Fibroblast of lung (primary cell): ENCODE results near the gene RASSF8. TPM values are rescaled to one million over a fixed set of nuclear protein-coding genes. Genes with fewer than 3 reads are reported as not detected.

ENCODE experiments used
- DNase-seq, 2 donors: peaks; one replicate each; pipeline versions ENCODE4 v3.0.0 to v3.0.0-alpha.2; 2010; ENCODE audit warnings: low read depth in 2 of 2
- H2AFZ ChIP-seq: 2 replicates; pipeline ENCODE4 v1.5.1; 2012; ENCODE audit warnings: low read length, control low read depth, inconsistent platforms
- H3K27ac ChIP-seq: 2 replicates; pipeline ENCODE4 v1.5.1; 2011; ENCODE audit warnings: low read length, control low read depth; ENCODE audit not compliant: insufficient read depth
- H3K27me3 ChIP-seq: 2 replicates; pipeline ENCODE4 v1.5.1; 2011; ENCODE audit warnings: mild to moderate bottlenecking, low read length; ENCODE audit not compliant: control insufficient read depth, insufficient read depth
- H3K36me3 ChIP-seq: 2 replicates; pipeline ENCODE4 v1.5.1; 2011; ENCODE audit warnings: low read length; ENCODE audit not compliant: control insufficient read depth, insufficient read depth
- H3K4me1 ChIP-seq: 2 replicates; pipeline ENCODE4 v1.5.1; 2011; ENCODE audit warnings: low read length; ENCODE audit not compliant: control insufficient read depth, insufficient read depth; ENCODE audit errors: extremely low read depth
- H3K4me2 ChIP-seq: 2 replicates; pipeline ENCODE4 v1.5.1; 2011; ENCODE audit warnings: low read length, control low read depth; ENCODE audit not compliant: insufficient read depth; ENCODE audit errors: extremely low read depth
- H3K4me3 ChIP-seq, 4 experiments: fragments of 200-600 bp in 1 of 4; sonication (generic) in 1 of 4; replicated peaks in 1 of 4; 2 replicates each; pipeline ENCODE4 v1.5.1; 2011 to 2016; ENCODE audit warnings: low read length in 4 of 4, low read depth in 3 of 4, mild to moderate bottlenecking in 3 of 4, control low read depth in 2 of 4, inconsistent platforms in 1 of 4, mixed read lengths in 1 of 4; ENCODE audit not compliant: insufficient read depth in 1 of 4; ENCODE audit errors: control extremely low read depth in 1 of 4
- H3K79me2 ChIP-seq: 2 replicates; pipeline ENCODE4 v1.5.1; 2012; ENCODE audit warnings: mild to moderate bottlenecking, low read length, inconsistent platforms; ENCODE audit not compliant: control insufficient read depth, insufficient read depth
- H3K9ac ChIP-seq: 2 replicates; pipeline ENCODE4 v1.5.1; 2011; ENCODE audit warnings: mild to moderate bottlenecking, low read length, control low read depth; ENCODE audit not compliant: insufficient read depth
- H3K9me3 ChIP-seq: 2 replicates; pipeline ENCODE4 v1.5.1; 2012; ENCODE audit warnings: low read depth, low read length; ENCODE audit not compliant: control insufficient read depth, insufficient read depth
- H4K20me1 ChIP-seq: 2 replicates; pipeline ENCODE4 v1.5.1; 2011; ENCODE audit warnings: low read length; ENCODE audit not compliant: control insufficient read depth, insufficient read depth; ENCODE audit errors: extremely low read depth
- EZH2 ChIP-seq: IDR thresholded peaks from 2 replicates; pipeline ENCODE4 v1.5.1; 2012; ENCODE audit warnings: low read length, control low read depth, mild to moderate bottlenecking; ENCODE audit errors: missing control alignments
- polyA plus RNA-seq, 2 donors: library from polyadenylated mRNA; depleted of rRNA in 1 of 2; stranded (reverse) in 1 of 2; unstranded in 1 of 2; fragments of >200 nt; gene quantifications; 2 replicates each; pipeline ENCODE4 v1.2.1, GENCODE V29; 2011 to 2012; ENCODE audit warnings: missing spikeins in 1 of 2
- total RNA-seq: library from RNA; depleted of rRNA; stranded (reverse); fragments of >200 nt; gene quantifications from 2 replicates; pipeline ENCODE4 v1.2.1, GENCODE V29; 2014
- TF ChIP-seq, protein P1 (sequence below), 2 donors: IDR thresholded peaks in 1 of 2; conservative IDR thresholded peaks in 1 of 2; 1 replicate in 1 of 2; 2 replicates in 1 of 2; pipeline ENCODE4 v1.5.1; 2011 to 2012; ENCODE audit warnings: low read length in 2 of 2, control low read depth in 1 of 2, inconsistent platforms in 1 of 2, low read depth in 1 of 2, mild to moderate bottlenecking in 1 of 2

The RASSF8 gene
- total and polyA plus RNA-seq, 2 donors (not counting 1 experiment from before 2014, with no cell fraction given), result 28.8 to 52.8 TPM

GRCh38 chr12:26011099-26011498, 52.6 kb downstream of the RASSF8 start:
- Histone ChIP-seq H4K20me1 (no peaks in the 10 kb centered on the region), H2AFZ (no peak overlapping the region), H3K27me3 (no peaks in the 10 kb centered on the region), H3K4me2 (no peak overlapping the region), H3K9me3 (no peaks in the 10 kb centered on the region), H3K79me2 (peaks cover 48% of the 10 kb centered on the region), H3K4me1 (peaks cover 14% of the 10 kb centered on the region), H3K9ac (no peak overlapping the region), H3K27ac (peak overlapping the region; percentile 60), H3K36me3 (no peaks in the 10 kb centered on the region), H3K4me3 (no peak overlapping the region)
- peak; percentile 79 to 89 for DNase-seq
- TF ChIP-seq, protein P1, sequence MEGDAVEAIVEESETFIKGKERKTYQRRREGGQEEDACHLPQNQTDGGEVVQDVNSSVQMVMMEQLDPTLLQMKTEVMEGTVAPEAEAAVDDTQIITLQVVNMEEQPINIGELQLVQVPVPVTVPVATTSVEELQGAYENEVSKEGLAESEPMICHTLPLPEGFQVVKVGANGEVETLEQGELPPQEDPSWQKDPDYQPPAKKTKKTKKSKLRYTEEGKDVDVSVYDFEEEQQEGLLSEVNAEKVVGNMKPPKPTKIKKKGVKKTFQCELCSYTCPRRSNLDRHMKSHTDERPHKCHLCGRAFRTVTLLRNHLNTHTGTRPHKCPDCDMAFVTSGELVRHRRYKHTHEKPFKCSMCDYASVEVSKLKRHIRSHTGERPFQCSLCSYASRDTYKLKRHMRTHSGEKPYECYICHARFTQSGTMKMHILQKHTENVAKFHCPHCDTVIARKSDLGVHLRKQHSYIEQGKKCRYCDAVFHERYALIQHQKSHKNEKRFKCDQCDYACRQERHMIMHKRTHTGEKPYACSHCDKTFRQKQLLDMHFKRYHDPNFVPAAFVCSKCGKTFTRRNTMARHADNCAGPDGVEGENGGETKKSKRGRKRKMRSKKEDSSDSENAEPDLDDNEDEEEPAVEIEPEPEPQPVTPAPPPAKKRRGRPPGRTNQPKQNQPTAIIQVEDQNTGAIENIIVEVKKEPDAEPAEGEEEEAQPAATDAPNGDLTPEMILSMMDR (conservative IDR thresholded peaks at IDR 0.05 in 1 of 2, IDR thresholded peaks at IDR 0.05 in 1 of 2; ENCODE audit: low read depth in 1 of 2, low read length in 2 of 2), result no peak
- no peak for TF ChIP-seq EZH2

DNA sequence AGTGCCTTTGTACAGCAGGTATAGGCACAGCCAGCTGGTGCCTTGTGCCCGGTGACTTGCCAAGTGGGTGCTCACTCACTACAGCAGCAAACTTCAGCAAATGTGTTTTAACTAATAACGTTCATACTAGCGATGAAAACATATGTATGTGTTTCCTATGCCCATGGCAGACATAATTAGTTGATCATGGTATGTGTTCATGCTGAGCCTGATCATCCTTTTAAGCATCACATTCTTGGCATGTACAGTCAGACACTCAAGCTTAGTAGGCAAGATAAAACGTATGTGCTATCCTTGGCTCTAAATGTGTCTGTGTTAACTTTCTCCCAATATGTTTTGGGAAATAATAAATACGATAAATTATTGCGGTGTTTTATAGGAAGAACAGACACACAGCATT, 55.6 kb downstream of the RASSF8 start:
- no peak overlapping the region for H2AFZ ChIP-seq
- peaks cover 45% of the 10 kb centered on the region for H3K79me2 ChIP-seq
- DNase-seq, result peak in 1 of 2 donors; percentile 48
- no peak overlapping the region for H3K4me2 ChIP-seq
- no peak overlapping the region for H3K9ac ChIP-seq
- H3K36me3 ChIP-seq, result no peaks in the 10 kb centered on the region
- TF ChIP-seq, protein P1 (conservative IDR thresholded peaks at IDR 0.05 in 1 of 2, IDR thresholded peaks at IDR 0.05 in 1 of 2; ENCODE audit: low read depth in 1 of 2, low read length in 2 of 2), result no peak
- peaks cover 14% of the 10 kb centered on the region for H3K4me1 ChIP-seq
- H3K27me3 ChIP-seq, result no peaks in the 10 kb centered on the region
- H3K4me3 ChIP-seq, result no peak overlapping the region
- no peak overlapping the region for H3K27ac ChIP-seq
- H4K20me1 ChIP-seq, result no peaks in the 10 kb centered on the region
- no peaks in the 10 kb centered on the region for H3K9me3 ChIP-seq

DNA sequence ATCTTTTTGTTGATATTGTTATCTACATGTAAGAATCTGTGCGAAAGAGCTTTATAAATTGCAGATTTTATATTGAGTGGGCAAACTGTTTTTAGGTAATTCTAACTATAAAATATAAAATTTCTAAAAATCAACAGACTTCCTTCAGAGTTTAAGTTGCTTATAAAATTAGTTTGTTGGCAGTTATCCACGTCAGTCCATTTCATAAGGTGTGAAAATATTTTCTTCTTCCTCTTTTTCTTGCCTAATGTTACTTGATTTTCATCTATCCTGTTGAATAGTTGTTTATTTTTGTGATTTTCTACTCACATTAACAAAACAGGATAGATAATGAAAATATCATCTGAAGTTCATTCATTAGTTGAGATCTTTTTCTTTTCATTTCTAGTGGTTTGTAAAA, 58.0 kb downstream of the RASSF8 start:
- no peaks in the 10 kb centered on the region for H3K9me3 ChIP-seq
- TF ChIP-seq, protein P1 (conservative IDR thresholded peaks at IDR 0.05 in 1 of 2, IDR thresholded peaks at IDR 0.05 in 1 of 2; ENCODE audit: low read depth in 1 of 2, low read length in 2 of 2), result no peak
- TF ChIP-seq EZH2, result no peak
- H3K4me1 ChIP-seq, result peaks cover 1% of the 10 kb centered on the region
- H3K4me3 ChIP-seq, result no peak overlapping the region
- H3K27me3 ChIP-seq, result no peaks in the 10 kb centered on the region
- no peak overlapping the region for H2AFZ ChIP-seq
- H4K20me1 ChIP-seq, result no peaks in the 10 kb centered on the region
- no peak overlapping the region for H3K9ac ChIP-seq
- H3K79me2 ChIP-seq, result peaks cover 37% of the 10 kb centered on the region
- H3K27ac ChIP-seq, result no peak overlapping the region
- DNase-seq, result no peak
- H3K4me2 ChIP-seq, result no peak overlapping the region
- H3K36me3 ChIP-seq, result no peaks in the 10 kb centered on the region
